HG03342 (cell line): ENCODE measurements around the gene TST.
"Not testable (repeated sequence)": the region's sequence is repeated elsewhere in the genome, so short reads cannot be mapped to it uniquely, and the experiment has no call there.

Experiments used
- ATAC-seq: cut with Tn5 transposase; IDR thresholded peaks from one replicate; pipeline ENCODE4 v1.9.1; 2021; ENCODE audit warnings: mild to moderate bottlenecking, moderate library complexity; ENCODE audit not compliant: unreplicated experiment

TST gene

DNA sequence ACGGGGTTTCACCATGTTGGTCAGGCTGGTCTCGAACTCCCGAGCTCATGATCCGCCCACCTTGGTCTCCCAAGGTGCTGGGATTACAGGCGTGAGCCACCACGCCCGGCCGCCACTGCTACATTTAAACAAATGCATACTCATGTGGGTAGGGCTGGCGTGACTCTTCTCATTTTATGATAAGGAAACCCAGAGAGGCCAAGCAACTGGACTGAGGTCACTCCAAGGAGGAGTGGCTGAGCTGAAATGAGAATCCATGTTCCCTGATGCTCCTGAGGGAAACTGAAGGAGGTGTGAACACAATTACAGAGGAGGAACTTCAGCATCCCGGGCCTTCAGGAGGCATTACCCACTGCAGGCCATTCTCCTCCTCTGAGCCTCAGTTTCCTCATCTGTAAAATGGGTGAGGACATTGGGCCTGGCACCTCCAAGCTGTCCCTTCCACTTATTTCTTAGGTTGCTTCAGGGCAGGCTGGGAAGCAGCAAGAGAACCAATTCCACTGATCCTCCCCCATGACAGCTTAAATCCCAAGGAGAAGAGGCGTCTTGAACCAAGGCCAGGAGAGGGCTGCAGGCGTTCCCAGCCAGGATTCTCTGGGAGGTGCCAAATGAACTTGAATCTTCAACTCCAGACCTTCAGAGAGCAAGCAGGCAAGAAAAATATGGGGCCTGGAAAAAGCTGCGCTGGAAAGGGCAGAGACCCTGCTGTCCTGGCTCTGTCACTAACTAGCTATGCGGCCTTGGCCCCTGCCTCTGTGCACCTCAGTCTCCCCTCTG is 2.9 kb downstream of the TST start:
- no peak for ATAC-seq

DNA sequence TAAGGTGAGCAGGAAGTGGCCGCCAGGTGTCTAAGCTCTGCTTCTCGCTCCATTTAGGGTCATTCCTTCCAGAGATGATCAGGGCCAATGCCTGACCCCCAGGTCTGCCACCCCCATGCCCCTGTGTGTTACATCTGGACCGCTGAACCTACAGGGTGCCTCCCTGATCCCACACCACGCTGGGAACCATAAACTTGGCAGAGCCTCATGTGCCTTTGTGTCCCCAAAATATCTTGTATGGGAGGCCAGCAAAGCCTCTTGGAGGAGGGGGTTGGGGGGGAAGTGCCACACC is 3.7 kb downstream of the TST start:
- ATAC-seq = no peak

DNA sequence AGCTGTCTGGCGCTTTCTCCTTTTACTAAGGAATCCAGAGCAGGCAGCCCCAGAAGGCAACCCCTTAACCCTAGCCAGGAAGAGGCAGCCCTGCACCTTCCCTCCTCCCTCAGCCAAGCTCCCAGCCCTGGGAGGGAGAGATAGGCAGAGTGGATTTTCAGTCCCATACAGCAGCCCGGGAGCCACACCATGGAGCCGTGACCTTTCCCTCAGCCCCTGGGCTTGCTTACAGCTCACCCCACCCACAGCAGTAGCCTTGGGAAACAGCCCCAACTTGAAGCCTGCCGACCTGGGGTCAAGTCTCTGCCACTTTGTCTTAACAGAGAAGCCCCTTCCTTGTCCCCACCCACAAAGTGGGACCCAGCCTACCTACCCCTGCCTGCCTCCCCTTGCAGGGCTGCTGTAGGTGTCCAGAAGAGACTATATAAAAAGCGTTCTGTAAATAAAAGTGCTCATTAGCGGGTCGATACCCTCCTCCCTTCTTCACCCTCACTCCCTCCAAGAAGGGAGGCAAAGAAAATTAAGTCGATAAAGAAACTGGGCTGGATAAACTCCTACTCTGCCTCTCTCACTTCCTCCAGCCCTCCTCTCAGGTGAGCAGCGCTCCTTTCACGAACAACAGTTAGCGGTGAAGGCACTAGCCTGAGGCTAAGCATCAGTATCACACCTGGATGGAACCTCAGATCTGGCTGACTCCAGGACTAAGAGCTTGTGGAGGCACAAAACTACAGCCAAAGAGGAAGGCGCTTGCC is 4.2 kb downstream of the TST start:
- ATAC-seq = no peak

DNA sequence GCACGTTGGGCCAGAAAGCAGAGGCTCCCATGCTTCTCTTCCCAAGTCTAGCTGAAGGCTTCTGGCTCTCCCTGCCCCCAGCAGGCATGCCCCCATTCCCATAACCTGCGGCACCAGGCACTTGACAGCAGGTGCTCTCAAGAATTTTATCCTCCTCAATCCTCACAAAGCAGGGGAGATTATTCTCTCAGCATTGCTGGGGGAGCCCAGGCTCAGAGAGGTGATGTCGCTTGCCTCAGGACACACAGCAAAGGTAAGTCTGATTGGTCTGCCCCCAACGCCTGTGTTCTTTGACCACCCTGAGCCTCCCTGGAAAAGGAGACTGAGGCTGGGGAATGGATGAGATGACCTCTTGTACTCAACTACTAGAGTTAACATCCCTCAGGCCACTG is 4.8 kb downstream of the TST start:
- no peak for ATAC-seq

DNA sequence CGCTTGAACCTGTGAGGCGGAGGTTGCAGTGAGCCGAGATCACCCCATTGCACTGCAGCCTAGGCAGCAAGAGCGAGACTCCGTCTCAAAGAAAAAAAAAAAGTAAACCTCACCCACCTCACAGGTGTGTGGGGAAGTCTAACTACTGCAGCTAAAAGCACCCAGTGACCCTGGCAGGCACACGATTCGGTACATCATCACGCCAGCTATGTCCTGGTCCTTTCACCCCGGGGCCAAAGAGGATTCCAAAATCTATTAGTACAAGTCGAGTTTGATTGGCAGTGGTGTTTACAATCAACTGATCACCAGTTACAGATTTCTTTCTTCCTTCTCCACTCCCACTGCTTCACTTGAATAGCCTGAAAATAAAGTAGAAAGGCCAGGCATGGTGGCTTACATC is 6.3 kb downstream of the TST start:
- ATAC-seq = no peak

DNA sequence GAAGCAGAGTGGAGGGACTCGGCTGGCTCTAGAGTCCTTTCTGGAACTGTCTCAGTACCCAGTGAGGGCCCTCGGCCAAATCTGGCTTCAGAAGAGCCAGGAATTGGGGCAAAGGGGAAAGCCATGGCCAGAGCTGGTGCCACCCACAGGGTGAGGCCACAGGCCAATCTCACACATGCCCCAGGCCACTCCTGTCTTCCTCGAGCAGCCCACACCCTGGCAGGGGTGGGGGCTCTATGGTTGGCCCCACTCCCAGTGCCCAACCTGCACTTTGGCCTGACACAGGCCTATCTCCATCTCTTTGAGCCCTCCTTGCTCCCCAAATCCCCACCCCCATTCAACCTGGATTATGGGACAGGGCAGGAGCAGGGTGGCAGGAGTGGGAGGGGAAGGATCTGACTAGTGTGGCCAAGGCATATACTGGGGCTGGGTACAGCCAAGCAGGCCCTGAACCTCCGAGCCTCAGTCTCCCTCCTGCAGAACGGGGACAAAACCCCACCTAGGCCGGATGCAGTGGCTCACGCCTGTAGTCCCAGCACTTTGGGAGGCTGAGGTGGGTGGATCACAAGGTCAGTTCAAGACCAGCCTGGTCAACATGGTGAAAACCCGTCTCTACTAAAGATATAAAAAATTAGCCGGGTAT is 6.9 kb downstream of the TST start:
- ATAC-seq = no peak

DNA sequence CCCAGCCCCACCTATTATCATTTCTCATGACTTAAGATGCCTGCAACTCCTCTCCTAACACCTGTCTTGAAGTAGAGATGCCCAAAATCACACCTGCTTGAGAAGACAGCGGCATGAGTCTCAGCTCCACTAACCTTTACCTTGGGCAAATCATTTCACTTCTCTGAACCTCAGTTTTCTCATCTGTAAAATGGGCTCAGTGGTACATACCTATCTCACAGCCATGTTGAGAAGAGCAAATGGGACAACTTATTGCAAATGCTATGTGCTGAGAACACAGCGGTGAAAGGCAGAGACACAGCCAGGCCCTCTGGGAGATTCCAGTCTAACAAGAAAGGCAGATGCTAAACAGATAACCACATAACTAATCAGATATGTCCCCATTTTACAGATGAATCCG is 7.8 kb downstream of the TST start:
- no peak for ATAC-seq

DNA sequence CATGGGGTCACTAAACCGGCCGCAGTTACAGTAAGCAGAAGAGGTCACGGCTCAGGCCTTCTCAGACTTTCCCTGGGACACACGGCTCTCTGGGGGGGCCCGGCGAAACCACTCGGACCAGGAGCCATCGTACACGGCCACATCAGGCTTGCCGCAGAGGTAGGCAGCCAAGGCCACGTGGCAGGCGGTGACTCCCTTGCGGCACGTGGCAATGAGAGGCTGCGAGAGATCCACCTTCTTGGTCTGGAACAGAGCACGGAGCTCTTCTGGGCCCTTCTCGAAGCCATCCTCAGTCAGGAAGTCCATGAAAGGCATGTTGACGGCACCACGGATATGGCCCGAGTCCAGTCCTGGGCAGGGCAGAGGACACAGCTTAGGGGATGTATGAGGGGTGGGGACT is 8.3 kb downstream of the TST start:
- ATAC-seq = no peak

DNA sequence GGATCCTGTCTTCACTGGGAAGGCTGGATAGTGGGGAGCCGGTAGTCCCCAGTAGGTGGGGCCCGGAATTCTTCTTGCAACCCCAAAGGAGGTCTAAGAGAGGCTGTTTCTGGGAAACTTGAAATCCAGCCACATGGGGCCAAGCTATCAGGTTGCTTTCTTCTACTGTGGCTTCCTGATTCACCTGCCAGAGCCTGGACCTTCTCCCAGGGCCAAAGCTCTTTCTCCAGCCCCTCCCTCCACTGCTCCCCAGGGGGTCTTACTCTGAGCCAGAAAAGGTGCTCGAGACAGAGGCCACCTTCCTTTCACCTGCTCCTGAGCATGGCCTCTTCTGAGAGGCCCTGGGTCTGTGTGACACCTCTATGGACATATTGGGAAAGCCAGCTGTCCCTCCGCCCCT is 9.1 kb downstream of the TST start:
- no peak for ATAC-seq

DNA sequence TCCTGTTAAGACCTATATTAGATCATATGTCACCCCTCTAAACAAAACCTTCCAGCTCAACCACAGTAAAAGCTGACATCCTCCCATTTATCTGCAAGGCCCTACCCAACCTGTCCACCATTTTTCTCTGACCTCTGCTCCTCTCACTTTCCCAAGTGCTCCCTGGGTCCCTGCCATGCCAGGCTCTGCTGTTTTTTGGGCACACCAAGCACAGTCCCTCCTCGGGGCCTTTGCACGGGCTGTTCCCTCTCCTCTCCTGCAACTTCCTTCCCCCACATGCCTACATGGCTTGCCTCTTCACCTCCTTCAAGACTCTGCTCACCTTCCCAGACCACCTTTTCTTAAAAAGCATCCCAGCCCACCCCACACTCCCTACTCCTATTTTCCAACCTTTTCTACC is 9.8 kb downstream of the TST start:
- no peak for ATAC-seq

DNA sequence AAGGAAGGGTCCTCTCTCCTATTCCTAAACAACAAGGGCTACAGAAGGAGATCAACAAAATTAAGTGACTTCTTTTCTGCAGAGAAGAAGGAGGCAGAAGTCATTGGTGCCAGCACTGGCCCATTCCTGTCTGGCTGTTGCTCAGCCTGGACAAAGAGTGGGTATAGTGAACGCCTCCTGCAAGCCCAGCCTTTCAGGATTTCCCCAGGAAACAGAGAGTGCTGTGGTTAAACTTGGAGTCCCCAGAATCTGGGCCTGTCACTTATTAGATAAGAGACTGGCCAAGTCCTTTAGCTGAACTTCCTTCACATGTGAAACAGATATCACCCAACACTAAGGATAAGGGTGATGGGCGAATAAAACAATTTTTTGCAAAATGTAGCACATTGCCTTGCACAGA is 10.9 kb downstream of the TST start:
- ATAC-seq = no peak

DNA sequence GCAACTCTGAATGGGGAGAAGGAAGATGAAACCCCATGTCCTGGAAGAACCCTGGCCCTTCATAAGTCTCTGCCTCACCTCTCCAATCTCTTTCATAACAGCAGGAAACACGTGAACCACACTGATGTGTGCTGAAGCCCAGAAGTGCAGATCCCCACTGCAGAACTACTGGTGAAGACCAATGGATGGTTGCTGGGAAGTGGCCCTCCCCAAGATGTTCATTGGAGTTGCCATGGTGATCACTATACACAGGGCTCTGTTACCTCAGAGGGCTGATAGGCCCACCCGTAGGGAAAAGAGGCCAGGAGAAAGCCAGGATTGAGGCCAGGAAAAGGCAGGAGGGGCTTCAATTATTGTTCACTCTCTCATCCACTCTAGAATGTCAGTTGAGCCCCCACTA is 11.6 kb downstream of the TST start:
- ATAC-seq = no peak

DNA sequence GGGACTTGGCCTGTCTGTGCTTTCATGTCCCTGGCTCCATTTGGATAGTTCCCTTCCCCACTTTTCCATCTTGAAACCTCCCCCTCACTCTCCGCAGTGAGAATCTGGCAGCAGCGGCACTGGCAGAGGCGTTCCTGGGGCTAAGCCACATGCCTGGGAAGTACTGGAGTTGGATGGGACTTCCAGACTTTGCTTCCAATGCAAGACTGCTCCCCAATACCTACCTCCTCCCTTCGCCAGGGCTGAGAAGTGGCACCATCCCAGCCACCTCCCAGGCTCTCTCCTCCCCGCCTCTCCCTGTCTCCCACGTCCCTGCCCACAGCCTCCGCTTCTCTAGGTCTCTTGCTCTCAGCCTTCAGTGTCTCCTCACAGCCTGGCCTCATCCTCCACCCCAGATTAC is 16.6 kb downstream of the TST start:
- ATAC-seq = no peak

DNA sequence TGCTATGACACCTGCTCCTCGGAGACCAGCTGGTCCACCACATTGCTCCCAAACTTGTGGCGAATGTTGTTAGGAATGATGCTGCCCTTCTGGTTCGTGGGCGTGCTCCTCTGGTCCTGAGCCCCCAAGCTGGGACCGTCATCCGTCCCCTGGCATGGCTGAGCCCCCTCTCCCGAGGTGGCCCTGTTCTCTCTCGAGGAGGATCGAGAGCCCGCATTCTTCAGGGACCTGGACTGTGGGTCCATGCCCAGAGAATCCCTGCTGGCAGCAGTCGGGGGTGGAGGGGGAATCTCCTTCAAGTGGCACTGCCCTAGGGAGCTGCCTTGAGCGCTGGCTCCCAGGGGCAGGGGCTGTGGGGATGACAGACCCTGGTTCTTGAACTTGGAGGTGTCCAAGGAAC is 17.4 kb downstream of the TST start:
- ATAC-seq = no peak

DNA sequence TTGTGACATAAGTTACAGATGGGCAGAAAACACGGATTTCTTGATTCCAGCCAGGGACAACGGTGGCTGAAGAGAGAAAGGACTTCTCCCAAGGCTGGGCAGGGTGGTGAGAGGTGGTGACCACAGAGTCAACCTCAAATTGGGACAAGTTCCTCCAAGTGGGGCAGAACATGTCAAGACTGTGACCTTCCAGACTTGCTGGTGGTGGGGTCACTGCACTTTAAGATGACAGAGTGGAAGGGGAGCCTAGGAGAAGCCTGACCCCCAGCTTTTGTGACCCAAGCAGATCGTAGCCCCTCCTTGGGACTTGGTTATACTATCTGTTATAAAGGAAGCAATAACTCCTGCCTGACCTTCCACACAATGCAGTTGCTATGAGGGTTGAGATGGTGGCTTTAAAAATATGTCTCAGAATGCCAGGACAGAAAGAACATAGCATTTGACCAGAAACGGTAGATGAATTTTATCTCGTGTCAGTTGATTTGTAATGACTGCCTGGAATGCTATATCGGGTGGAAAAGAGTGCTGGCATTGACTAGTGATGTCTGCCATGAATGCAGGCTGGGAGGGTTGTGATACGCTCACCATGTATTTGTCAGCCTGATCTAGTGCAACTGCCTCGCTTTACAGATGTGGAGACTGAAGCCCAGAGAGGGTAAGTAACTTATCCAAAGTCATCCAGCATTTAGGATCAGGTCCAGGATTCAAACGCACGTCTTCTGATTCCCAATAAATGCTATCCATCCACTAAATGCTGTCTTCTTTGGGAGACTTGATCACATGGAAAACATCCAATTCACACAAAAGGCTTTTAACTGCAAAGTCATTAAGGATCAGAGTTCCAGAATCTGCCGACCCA is 18.3 kb downstream of the TST start:
- no peak for ATAC-seq

DNA sequence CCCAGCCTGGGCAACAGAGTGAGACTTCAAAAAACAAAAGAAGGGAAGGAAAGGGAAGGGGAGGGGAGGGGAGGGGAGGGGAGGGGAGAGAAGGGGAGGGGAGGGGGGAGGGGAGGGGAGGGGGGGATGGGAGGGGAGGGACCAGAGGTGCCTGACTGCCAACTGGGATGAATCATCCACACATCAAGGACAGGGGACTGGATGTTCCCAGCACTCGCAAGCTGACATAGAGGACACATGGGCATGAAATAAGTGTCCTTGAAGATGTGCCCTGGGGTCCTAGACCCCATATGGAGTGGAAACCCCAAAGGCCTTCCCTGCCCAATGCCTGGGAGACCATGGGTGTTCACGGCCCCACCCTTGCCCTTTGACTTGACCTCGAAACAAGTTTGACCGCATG is 19.8 kb downstream of the TST start:
- ATAC-seq = no peak

DNA sequence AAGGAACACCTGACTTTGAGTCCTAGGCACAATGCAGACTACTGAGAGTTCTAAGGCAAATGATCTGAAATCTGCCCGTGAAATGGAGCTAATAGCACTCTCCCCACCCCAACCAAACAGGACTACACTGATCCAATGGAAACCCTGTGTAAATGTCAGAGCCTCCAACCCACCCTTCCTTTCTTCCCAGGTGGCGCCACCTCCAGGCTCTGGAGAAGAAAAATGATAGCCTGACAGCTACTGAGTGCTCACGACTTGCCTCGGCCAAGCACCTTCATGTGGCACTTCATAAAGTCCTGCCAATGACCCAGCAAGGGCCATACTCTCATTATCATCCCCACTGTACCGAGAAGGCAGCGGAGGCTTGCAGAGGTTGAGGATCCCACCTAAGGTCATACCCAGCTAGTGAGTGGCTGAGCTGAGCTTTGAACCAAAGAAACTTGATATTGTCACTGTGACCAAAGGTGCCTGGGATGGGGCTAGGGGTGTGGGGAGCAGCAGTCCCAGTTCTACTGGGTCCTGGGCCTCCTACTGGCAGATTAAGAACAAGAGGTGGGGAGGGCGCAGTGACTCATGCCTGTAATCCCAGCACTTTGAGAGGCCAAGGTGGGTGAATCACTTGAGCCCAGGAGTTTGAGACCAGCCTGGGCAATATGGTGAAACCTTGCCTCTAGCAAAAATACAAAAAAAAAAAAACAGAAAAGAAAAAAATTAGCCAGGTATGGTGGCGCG is 20.5 kb downstream of the TST start:
- no peak for ATAC-seq

DNA sequence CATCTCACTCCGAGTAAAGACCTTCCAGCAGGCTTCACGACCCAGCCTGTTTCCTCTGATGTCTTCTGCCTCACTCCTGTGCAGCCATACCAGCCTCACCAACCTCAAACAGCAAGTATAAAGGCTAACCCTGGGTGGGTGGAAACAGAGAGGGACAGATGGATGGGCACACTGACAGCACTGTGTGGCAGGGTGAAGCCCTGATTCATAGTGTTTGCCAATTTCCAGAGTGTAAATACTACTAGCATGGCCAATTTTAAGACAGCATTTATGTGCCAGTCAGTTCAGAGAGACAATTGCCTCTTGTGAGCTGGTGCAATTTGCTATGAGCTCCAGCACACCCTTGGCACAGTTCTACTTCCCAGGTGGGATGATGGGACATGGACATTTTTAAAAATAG is 21.5 kb downstream of the TST start:
- ATAC-seq = no peak

DNA sequence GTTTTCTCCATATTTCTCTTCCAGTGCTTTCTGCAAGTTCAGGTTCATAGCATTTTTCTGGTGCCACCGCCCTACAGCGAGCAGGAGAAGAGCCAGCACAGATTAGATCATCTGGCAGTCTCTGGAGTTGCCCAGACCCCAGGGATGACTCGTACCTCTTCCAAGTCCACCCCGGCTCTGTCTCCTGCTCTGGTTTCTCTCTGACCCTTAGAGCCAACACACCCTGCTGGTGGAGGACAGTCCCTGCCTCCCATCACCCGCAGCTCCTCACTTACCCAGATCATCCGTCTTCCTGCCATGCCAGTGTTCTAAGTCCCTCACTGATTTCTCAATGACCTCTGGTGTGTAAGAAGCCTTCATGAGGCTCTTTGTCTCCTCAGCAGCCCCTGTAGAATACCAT is 28.0 kb downstream of the TST start:
- no peak for ATAC-seq

DNA sequence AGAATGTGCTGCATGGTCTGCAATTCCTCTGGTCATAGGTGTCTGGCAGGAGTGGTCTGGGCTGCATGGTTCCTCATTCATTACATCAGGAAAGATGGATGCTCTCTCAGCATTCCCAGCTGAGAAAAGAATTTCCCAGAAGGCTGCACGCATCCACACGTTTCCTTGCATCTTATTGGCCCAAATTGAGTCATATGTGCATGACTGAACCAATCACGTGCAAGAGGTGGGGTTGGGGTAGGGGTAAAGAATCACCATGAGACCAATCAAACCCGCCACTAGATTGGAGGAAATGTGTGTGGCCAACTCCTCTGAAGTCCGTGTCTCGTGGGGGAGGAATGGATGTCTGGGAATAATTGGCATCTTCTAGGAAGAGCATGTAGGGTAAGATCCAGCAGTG is 28.8 kb downstream of the TST start:
- ATAC-seq = no peak

DNA sequence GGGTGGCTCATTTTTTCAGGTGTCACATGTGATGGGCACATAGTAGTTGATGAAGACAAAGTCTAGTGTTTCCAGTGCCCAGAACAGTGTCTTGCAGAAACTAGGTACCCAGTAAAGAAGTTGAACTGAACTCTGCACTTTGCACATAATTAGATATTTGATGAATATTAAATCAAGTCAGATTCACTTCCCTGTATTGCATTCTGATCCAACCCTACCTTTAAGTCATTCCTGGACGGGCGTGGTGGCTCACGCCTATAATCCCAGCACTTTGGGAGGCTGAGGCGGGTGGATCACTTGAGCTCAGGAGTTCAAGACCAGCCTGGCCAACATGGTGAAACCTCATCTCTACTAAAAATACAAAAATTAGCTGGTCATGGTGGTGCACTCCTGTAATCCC is 30.2 kb downstream of the TST start:
- ATAC-seq = not testable (repeated sequence)
